K562 (cell line): ENCODE results near the gene ADGRG4. TPM values are rescaled to one million over a fixed set of nuclear protein-coding genes. Genes with fewer than 3 reads are reported as not detected.

Experiments used
- ATAC-seq: fragments of 200-7000 bp; cut with Tn5 transposase; 3 replicates; pipeline ENCODE4 v1.9.1; 2020; ENCODE audit warnings: moderate library complexity
- BruUV-seq: library from RNA; stranded (reverse); fragments of 400-500 nt; replicated peaks from 2 replicates; lab custom pipeline; 2021; lab: Mats Ljungman, UMichigan
- CTCF ChIA-PET: fragments of 300-600 bp; formaldehyde crosslinking; extraction: SDS; loops from one replicate; lab custom pipeline; 2021; ENCODE audit warnings: low intra/inter-chr PET ratio; lab: Yijun Ruan, JAX
- POLR2A ChIA-PET: fragments of 300-600, 350-650 bp; sonication (Branson Sonifier 250); formaldehyde crosslinking; extraction: SDS; loops from one replicate; lab custom pipeline; 2021; ENCODE audit warnings: antibody characterized with exemption, inconsistent platforms; lab: Yijun Ruan, JAX
- DNase-seq, 4 experiments: peaks; one replicate each; pipeline versions ENCODE4 v3.0.0 to v3.0.0-alpha.2; 2011 to 2018; ENCODE audit warnings: low spot score in 3 of 4, mixed read lengths in 3 of 4; ENCODE audit errors: extremely low read depth in 1 of 4
- FAIRE-seq: peaks from 2 replicates; lab custom pipeline; 2011; peaks lifted over from hg19 to GRCh38; lab: Jason Lieb, UNC
- H2AFZ ChIP-seq: 2 replicates; pipeline ENCODE4 v1.6.0; 2011; ENCODE audit warnings: low read depth, low read length, control low read depth, inconsistent platforms
- H3K27ac ChIP-seq: fragments of 200-600 bp; 3 replicates; pipeline ENCODE4 v1.8.0; 2011; ENCODE audit warnings: low read depth, mild to moderate bottlenecking, control low read depth, inconsistent platforms, low read length, moderate library complexity, mixed read lengths; ENCODE audit errors: extremely low read depth
- H3K27me3 ChIP-seq, 2 experiments: fragments of 300-600 bp in 1 of 2; 2 replicates in 1 of 2; 3 replicates in 1 of 2; pipeline versions ENCODE4 v1.6.0 to v1.8.0; 2011; ENCODE audit warnings: inconsistent platforms in 2 of 2, low read length in 2 of 2, mild to moderate bottlenecking in 1 of 2, mixed read lengths in 1 of 2, moderate library complexity in 1 of 2; ENCODE audit not compliant: control insufficient read depth in 2 of 2, insufficient read depth in 2 of 2
- H3K36me3 ChIP-seq: fragments of 300-600 bp; 3 replicates; pipeline ENCODE4 v1.8.0; 2011; ENCODE audit warnings: mild to moderate bottlenecking, low read length, inconsistent platforms; ENCODE audit not compliant: control insufficient read depth, insufficient read depth
- H3K4me1 ChIP-seq, 2 experiments: fragments of 200-600 bp in 1 of 2; replicated peaks in 1 of 2; 2 replicates in 1 of 2; 3 replicates in 1 of 2; pipeline versions ENCODE4 v1.5.1 to v1.8.0; 2011; ENCODE audit warnings: inconsistent platforms in 2 of 2, low read length in 2 of 2, mild to moderate bottlenecking in 1 of 2, mixed read lengths in 1 of 2, moderate library complexity in 1 of 2; ENCODE audit not compliant: control insufficient read depth in 2 of 2, insufficient read depth in 2 of 2
- H3K4me2 ChIP-seq: 2 replicates; pipeline ENCODE4 v1.6.1; 2011; ENCODE audit warnings: low read length, control low read depth, inconsistent platforms, mixed read lengths; ENCODE audit not compliant: insufficient read depth
- H3K4me3 ChIP-seq: fragments of 200-600 bp; sonication (generic), shearing (Covaris generic); 2 replicates; pipeline ENCODE4 v1.5.1; 2016; ENCODE audit warnings: control low read depth, inconsistent platforms
- H3K79me2 ChIP-seq: fragments of 200-600 bp; 3 replicates; pipeline ENCODE4 v1.8.0; 2011; ENCODE audit warnings: low read length, inconsistent platforms; ENCODE audit not compliant: control insufficient read depth, insufficient read depth
- H3K9ac ChIP-seq, 2 experiments: 2 replicates each; pipeline versions ENCODE4 v1.6.0 to v1.6.1; 2011; ENCODE audit warnings: low read depth in 2 of 2, low read length in 2 of 2, control low read depth in 1 of 2, inconsistent platforms in 1 of 2, mild to moderate bottlenecking in 1 of 2, mixed read lengths in 1 of 2; ENCODE audit not compliant: insufficient read depth in 1 of 2
- H3K9me1 ChIP-seq: one replicate; pipeline ENCODE4 v1.6.0; 2011; ENCODE audit warnings: inconsistent platforms, mild to moderate bottlenecking, low read length, moderate library complexity; ENCODE audit not compliant: control insufficient read depth, insufficient read depth
- H3K9me3 ChIP-seq: replicated peaks from 2 replicates; pipeline ENCODE4 v1.5.1; 2011; ENCODE audit warnings: low read depth, low read length, inconsistent platforms; ENCODE audit not compliant: control insufficient read depth, insufficient read depth
- H4K20me1 ChIP-seq: replicated peaks from 2 replicates; pipeline ENCODE4 v1.6.1; 2011; ENCODE audit warnings: low read length, inconsistent platforms, mixed read lengths; ENCODE audit not compliant: control insufficient read depth, insufficient read depth
- ATF1 ChIP-seq, 2 experiments: fragments of 450-650 bp in 1 of 2; IDR thresholded peaks; 2 replicates each; pipeline ENCODE4 v1.6.1; 2016; ENCODE audit warnings: missing compliant biosample characterization in 1 of 2, missing genetic modification characterization in 1 of 2
- DNMT1 ChIP-seq: fragments of 450-650 bp; IDR thresholded peaks from 2 replicates; pipeline ENCODE4 v1.6.1; 2016; ENCODE audit warnings: antibody characterized with exemption, mild to moderate bottlenecking
- ELF2 ChIP-seq: fragments of 250-450 bp; sonication (Bioruptor Pico); IDR thresholded peaks from 2 replicates; pipeline ENCODE4 v1.5.0; 2021; ENCODE audit warnings: mild to moderate bottlenecking
- FIP1L1 ChIP-seq: fragments of 200-400 bp; formaldehyde crosslinking; IDR thresholded peaks from 2 replicates; pipeline ENCODE4 v1.6.1; 2018; ENCODE audit warnings: mild to moderate bottlenecking, low read depth, low read length; ENCODE audit not compliant: poor library complexity, severe bottlenecking
- FOXK2 ChIP-seq, 2 experiments: fragments of 450-650 bp; IDR thresholded peaks in 1 of 2; conservative IDR thresholded peaks in 1 of 2; 2 replicates each; pipeline ENCODE4 v1.6.1; 2016; ENCODE audit warnings: low read depth in 2 of 2, mild to moderate bottlenecking in 1 of 2
- NCOA4 ChIP-seq: fragments of 450-650 bp; IDR thresholded peaks from 2 replicates; pipeline ENCODE4 v1.6.1; 2018; ENCODE audit warnings: mild to moderate bottlenecking; ENCODE audit not compliant: partially characterized antibody
- ZC3H11A ChIP-seq: IDR thresholded peaks from 2 replicates; pipeline ENCODE4 v1.6.1; 2012; ENCODE audit warnings: low read depth, low read length, improper control_type of control experiment
- ZKSCAN3 ChIP-seq: fragments of 250-450 bp; sonication (Bioruptor Pico); IDR thresholded peaks from 2 replicates; pipeline ENCODE4 v1.4.0; 2020
- WGBS: fragments of 100-300 bp; shearing (Covaris generic); methylation state at CpG from one replicate; pipeline ENCODE4 v1.1.6; 2016; ENCODE audit warnings: low coverage, mixed read lengths; ENCODE audit not compliant: insufficient coverage; ENCODE audit errors: missing lambda C conversion rate; 5-methylcytosine and 5-hydroxymethylcytosine counted together
- in situ Hi-C: fragments of 300-500 bp; cut with MboI; formaldehyde crosslinking; loops from 4 replicates; pipeline ENCODE4 v1.15.0; 2018; ENCODE audit warnings: inconsistent platforms, mixed read lengths
- intact Hi-C: fragments of 100-400 bp; cut with micrococcal nuclease; formaldehyde crosslinking; loops from 2 replicates; pipeline ENCODE4 v1.14.2; 2022
- polyA plus RNA-seq, 8 experiments: library from polyadenylated mRNA; depleted of rRNA in 4 of 8; stranded (reverse) in 5 of 8; unstranded in 3 of 8; fragments of >200 nt; fragmentation: Nextera tagmentation in 2 of 8; fragmentation: Illumina TruSeq in 1 of 8; extraction: Ambion mirVana in 2 of 8; extraction: Trizol in 1 of 8; gene quantifications; 2 replicates each; pipeline versions ENCODE4 v1.2.1 to v1.2.3, GENCODE V29; 2011 to 2014; ENCODE audit warnings: inconsistent platforms in 1 of 8, missing spikeins in 1 of 8
- total RNA-seq, 7 experiments: library from RNA; depleted of rRNA in 6 of 7; stranded (reverse); fragments of >200 nt in 6 of 7; fragmentation: Illumina TruSeq in 2 of 7; extraction: Trizol in 2 of 7; gene quantifications; 2 replicates each; pipeline versions ENCODE4 v1.2.1 to v1.2.3, GENCODE V29; 2011 to 2021; ENCODE audit warnings: low replicate concordance in 1 of 7
- TF ChIP-seq, protein P1 (sequence below): fragments of 450-650 bp; IDR thresholded peaks from 2 replicates; pipeline ENCODE4 v1.6.1; 2018; ENCODE audit not compliant: partially characterized antibody
- TF ChIP-seq, protein P2 (sequence below): fragments of 250-450 bp; sonication (Bioruptor Pico); IDR thresholded peaks from 2 replicates; pipeline ENCODE4 v1.4.0; 2020
- TF ChIP-seq, protein P3 (sequence below): sonication (generic); formaldehyde crosslinking; IDR thresholded peaks from 2 replicates; pipeline ENCODE4 v1.8.1; 2023; ENCODE audit warnings: mild to moderate bottlenecking, missing genetic modification reagents

Gene ADGRG4
- total and polyA plus RNA-seq, 9 of the 15 experiments (the other 6 are each of a cell fraction or from before 2014, with no cell fraction given): not detected

DNA sequence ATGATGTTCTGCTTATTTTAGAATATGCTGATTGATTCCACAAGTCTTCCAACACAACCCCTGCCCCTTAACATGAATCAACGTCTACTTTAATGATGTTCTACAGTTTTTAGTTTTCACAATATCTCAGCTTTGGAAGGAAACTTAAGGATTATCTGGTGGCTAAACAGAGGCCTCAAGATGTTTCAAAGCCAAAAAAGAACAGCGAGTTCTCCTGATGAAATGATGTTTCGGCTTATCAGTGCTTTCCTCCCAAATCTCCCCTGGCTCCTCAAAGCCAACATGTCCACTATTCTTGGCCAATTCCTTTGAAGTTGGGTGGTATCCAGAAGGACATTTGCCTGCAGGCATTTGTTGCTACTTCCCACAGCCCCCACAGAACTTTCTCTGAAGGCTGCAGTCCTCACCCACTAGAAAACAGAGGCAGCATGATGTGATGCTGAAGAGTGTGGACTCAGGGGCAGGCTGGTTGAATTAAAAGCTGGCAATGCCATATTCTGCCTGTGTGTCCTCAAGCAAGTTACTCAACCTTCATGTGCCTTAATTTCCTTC lies 87.3 kb downstream of the ADGRG4 start (continued):
- TF ChIP-seq, protein P1, sequence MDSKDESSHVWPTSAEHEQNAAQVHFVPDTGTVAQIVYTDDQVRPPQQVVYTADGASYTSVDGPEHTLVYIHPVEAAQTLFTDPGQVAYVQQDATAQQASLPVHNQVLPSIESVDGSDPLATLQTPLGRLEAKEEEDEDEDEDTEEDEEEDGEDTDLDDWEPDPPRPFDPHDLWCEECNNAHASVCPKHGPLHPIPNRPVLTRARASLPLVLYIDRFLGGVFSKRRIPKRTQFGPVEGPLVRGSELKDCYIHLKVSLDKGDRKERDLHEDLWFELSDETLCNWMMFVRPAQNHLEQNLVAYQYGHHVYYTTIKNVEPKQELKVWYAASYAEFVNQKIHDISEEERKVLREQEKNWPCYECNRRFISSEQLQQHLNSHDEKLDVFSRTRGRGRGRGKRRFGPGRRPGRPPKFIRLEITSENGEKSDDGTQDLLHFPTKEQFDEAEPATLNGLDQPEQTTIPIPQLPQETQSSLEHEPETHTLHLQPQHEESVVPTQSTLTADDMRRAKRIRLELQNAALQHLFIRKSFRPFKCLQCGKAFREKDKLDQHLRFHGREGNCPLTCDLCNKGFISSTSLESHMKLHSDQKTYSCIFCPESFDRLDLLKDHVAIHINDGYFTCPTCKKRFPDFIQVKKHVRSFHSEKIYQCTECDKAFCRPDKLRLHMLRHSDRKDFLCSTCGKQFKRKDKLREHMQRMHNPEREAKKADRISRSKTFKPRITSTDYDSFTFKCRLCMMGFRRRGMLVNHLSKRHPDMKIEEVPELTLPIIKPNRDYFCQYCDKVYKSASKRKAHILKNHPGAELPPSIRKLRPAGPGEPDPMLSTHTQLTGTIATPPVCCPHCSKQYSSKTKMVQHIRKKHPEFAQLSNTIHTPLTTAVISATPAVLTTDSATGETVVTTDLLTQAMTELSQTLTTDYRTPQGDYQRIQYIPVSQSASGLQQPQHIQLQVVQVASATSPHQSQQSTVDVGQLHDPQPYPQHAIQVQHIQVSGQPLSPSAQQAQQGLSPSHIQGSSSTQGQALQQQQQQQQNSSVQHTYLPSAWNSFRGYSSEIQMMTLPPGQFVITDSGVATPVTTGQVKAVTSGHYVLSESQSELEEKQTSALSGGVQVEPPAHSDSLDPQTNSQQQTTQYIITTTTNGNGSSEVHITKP: no peak
- TF ChIP-seq, all 486 proteins: peak for 0

DNA sequence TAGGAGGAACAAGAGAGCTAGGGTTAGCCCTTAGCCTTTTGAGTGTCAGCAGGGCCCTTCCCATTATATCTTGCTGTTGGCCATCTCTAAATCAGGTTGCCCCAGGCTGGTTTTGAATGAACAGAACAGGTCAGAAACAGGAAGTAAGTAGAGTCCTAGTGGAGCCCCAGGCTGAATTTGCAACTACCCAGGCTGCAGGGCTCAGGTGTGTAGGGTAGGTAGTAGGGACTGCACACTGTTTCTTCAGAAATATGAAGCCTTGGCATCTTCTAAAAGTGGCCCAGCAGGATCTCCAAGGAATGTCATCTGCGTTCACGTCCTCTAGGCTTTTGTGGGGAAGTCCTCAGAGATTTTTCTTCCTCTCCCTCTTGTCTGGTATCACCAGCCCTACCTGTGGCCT lies 90.2 kb downstream of the ADGRG4 start:
- H3K79me2 ChIP-seq: no peaks in the 10 kb centered on the region
- no peaks in the 10 kb centered on the region for H3K9me1 ChIP-seq
- H3K4me2 ChIP-seq: no peak overlapping the region
- H3K4me3 ChIP-seq: no peak overlapping the region
- 0% methylated on average over 1 of the region's 2 CpGs for WGBS
- ChIA-PET CTCF (no interaction called here), POLR2A (no interaction called here)
- H3K27ac ChIP-seq: no peak overlapping the region
- no TSS peak for BruUV-seq
- FAIRE-seq (no peak), ATAC-seq (no peak), DNase-seq (no peak)
- no peak overlapping the region for H2AFZ ChIP-seq
- H3K36me3 ChIP-seq: no peaks in the 10 kb centered on the region
- no peak overlapping the region for H3K9ac ChIP-seq
- no peaks in the 10 kb centered on the region for H3K9me3 ChIP-seq
- intact Hi-C loops (no loop called here), in situ Hi-C loops (no loop called here)
- H3K27me3 ChIP-seq: peaks cover 0 to 4% of the 10 kb centered on the region in 2 experiments; a peak in 1 of 5 replicates
- no peak for TF ChIP-seq FIP1L1
- no peak for TF ChIP-seq FOXK2 (conservative IDR thresholded peaks at IDR 0.05 in 1 of 2, IDR thresholded peaks at IDR 0.05 in 1 of 2; ENCODE audit: low read depth in 2 of 2)
- no peak for TF ChIP-seq NCOA4
- no peak for TF ChIP-seq ATF1 (CRISPR knock-in tag; IDR thresholded peaks at IDR 0.05)
- TF ChIP-seq ATF1 (tag; IDR thresholded peaks at IDR 0.05): no peak
- TF ChIP-seq, protein P2, sequence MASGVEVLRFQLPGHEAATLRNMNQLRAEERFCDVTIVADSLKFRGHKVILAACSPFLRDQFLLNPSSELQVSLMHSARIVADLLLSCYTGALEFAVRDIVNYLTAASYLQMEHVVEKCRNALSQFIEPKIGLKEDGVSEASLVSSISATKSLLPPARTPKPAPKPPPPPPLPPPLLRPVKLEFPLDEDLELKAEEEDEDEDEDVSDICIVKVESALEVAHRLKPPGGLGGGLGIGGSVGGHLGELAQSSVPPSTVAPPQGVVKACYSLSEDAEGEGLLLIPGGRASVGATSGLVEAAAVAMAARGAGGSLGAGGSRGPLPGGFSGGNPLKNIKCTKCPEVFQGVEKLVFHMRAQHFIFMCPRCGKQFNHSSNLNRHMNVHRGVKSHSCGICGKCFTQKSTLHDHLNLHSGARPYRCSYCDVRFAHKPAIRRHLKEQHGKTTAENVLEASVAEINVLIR (CRISPR knock-in tag): no peak
- TF ChIP-seq, protein P3, sequence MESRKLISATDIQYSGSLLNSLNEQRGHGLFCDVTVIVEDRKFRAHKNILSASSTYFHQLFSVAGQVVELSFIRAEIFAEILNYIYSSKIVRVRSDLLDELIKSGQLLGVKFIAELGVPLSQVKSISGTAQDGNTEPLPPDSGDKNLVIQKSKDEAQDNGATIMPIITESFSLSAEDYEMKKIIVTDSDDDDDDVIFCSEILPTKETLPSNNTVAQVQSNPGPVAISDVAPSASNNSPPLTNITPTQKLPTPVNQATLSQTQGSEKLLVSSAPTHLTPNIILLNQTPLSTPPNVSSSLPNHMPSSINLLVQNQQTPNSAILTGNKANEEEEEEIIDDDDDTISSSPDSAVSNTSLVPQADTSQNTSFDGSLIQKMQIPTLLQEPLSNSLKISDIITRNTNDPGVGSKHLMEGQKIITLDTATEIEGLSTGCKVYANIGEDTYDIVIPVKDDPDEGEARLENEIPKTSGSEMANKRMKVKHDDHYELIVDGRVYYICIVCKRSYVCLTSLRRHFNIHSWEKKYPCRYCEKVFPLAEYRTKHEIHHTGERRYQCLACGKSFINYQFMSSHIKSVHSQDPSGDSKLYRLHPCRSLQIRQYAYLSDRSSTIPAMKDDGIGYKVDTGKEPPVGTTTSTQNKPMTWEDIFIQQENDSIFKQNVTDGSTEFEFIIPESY: no peak
- TF ChIP-seq ELF2 (CRISPR knock-in tag): no peak
- TF ChIP-seq DNMT1: no peak
- no peak for TF ChIP-seq ZC3H11A
- no peak for TF ChIP-seq ZKSCAN3 (CRISPR knock-in tag)
- no peaks in the 10 kb centered on the region for H3K4me1 ChIP-seq
- H4K20me1 ChIP-seq: no peaks in the 10 kb centered on the region
